Panc1 (cell line): ENCODE data around the gene DCC.

Experiments
- CTCF ChIP-seq: fragments of 450-650 bp; IDR thresholded peaks from 2 replicates; pipeline ENCODE4 v1.5.1; 2017; ENCODE audit warnings: mild to moderate bottlenecking
- POLR2AphosphoS5 ChIP-seq: IDR thresholded peaks from 2 replicates; pipeline ENCODE4 v1.6.1; 2012; ENCODE audit warnings: mild to moderate bottlenecking, low read depth, low read length, moderate library complexity
- REST ChIP-seq, 2 experiments: IDR thresholded peaks; 2 replicates each; pipeline ENCODE4 v1.6.1; 2011 to 2012; ENCODE audit warnings: low read depth in 2 of 2, control low read depth in 1 of 2, low read length in 1 of 2, mild to moderate bottlenecking in 1 of 2, moderate library complexity in 1 of 2; ENCODE audit not compliant: insufficient read depth in 1 of 2

- TF ChIP-seq CTCF (no peak), POLR2AphosphoS5 (no peak), REST (IDR thresholded peaks at IDR 0.05; ENCODE audit: insufficient read depth in 1 of 2, low read depth in 2 of 2, low read length in 1 of 2) (no peak)
Measured at GRCh38 chr18:52945552-52945951, 605.6 kb downstream of the DCC start.
